Measurements from ENCODE around the gene CD300LD.

DNA sequence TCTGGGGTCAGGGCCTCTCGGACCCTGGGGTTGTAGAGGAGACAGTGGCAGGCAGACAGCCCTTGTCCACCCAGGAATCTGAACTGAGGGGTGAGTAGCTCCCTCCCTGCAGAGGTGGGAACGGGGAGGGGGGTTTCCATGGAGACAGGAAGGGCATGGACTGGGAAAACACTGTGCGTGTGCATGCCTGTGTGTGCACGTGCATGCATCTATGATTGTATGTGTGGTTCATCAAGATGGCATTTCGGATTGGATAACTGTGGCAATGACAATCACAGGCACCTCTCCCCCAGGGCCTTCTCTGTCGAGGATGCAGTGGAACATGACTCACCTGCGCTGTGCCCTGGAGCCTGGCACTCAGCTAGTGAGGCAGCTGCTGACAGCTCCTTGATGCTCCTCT is 40.0 kb downstream of the CD300LD start:
- TF ChIP-seq, protein P1, sequence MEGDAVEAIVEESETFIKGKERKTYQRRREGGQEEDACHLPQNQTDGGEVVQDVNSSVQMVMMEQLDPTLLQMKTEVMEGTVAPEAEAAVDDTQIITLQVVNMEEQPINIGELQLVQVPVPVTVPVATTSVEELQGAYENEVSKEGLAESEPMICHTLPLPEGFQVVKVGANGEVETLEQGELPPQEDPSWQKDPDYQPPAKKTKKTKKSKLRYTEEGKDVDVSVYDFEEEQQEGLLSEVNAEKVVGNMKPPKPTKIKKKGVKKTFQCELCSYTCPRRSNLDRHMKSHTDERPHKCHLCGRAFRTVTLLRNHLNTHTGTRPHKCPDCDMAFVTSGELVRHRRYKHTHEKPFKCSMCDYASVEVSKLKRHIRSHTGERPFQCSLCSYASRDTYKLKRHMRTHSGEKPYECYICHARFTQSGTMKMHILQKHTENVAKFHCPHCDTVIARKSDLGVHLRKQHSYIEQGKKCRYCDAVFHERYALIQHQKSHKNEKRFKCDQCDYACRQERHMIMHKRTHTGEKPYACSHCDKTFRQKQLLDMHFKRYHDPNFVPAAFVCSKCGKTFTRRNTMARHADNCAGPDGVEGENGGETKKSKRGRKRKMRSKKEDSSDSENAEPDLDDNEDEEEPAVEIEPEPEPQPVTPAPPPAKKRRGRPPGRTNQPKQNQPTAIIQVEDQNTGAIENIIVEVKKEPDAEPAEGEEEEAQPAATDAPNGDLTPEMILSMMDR (tag by site-specific recombination; IDR thresholded peaks at IDR 0.05): no peak
- TF ChIP-seq ZNF274 (IDR thresholded peaks at IDR 0.05; ENCODE audit: low read length) (no peak), ZNF274 (tag by site-specific recombination; IDR thresholded peaks at IDR 0.05; ENCODE audit: borderline replicate concordance) (no peak), SP2 (tag by site-specific recombination; IDR thresholded peaks at IDR 0.05) (no peak), ZNF121 (tag by site-specific recombination; IDR thresholded peaks at IDR 0.05) (no peak), SETDB1 (IDR thresholded peaks at IDR 0.05; ENCODE audit: insufficient read length, low read length) (no peak), ZBTB20 (tag by site-specific recombination; IDR thresholded peaks at IDR 0.05) (no peak), SCRT2 (tag by site-specific recombination; IDR thresholded peaks at IDR 0.05) (no peak)
- TF ChIP-seq, protein P2, sequence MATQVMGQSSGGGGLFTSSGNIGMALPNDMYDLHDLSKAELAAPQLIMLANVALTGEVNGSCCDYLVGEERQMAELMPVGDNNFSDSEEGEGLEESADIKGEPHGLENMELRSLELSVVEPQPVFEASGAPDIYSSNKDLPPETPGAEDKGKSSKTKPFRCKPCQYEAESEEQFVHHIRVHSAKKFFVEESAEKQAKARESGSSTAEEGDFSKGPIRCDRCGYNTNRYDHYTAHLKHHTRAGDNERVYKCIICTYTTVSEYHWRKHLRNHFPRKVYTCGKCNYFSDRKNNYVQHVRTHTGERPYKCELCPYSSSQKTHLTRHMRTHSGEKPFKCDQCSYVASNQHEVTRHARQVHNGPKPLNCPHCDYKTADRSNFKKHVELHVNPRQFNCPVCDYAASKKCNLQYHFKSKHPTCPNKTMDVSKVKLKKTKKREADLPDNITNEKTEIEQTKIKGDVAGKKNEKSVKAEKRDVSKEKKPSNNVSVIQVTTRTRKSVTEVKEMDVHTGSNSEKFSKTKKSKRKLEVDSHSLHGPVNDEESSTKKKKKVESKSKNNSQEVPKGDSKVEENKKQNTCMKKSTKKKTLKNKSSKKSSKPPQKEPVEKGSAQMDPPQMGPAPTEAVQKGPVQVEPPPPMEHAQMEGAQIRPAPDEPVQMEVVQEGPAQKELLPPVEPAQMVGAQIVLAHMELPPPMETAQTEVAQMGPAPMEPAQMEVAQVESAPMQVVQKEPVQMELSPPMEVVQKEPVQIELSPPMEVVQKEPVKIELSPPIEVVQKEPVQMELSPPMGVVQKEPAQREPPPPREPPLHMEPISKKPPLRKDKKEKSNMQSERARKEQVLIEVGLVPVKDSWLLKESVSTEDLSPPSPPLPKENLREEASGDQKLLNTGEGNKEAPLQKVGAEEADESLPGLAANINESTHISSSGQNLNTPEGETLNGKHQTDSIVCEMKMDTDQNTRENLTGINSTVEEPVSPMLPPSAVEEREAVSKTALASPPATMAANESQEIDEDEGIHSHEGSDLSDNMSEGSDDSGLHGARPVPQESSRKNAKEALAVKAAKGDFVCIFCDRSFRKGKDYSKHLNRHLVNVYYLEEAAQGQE (tag by site-specific recombination; IDR thresholded peaks at IDR 0.05): no peak
- TF ChIP-seq, protein P3, sequence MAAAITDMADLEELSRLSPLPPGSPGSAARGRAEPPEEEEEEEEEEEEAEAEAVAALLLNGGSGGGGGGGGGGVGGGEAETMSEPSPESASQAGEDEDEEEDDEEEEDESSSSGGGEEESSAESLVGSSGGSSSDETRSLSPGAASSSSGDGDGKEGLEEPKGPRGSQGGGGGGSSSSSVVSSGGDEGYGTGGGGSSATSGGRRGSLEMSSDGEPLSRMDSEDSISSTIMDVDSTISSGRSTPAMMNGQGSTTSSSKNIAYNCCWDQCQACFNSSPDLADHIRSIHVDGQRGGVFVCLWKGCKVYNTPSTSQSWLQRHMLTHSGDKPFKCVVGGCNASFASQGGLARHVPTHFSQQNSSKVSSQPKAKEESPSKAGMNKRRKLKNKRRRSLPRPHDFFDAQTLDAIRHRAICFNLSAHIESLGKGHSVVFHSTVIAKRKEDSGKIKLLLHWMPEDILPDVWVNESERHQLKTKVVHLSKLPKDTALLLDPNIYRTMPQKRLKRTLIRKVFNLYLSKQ (tag by site-specific recombination; IDR thresholded peaks at IDR 0.05; ENCODE audit: borderline replicate concordance): no peak

Data from HEK293 (cell line).